Mesenteric fat pad (tissue), 1 donor: ENCODE results near the gene GPRIN3. TPM values are rescaled to one million over a fixed set of nuclear protein-coding genes. Genes with fewer than 3 reads are reported as not detected.
"Not testable (repeated sequence)": the region's sequence is repeated elsewhere in the genome, so short reads cannot be mapped to it uniquely, and the experiment has no call there.

ENCODE experiments used
- DNase-seq: peaks from one replicate; pipeline ENCODE4 v3.0.0-alpha.2; 2020; ENCODE audit warnings: low spot score
- total RNA-seq: library from RNA; stranded (reverse); fragmentation: NEBNext Ultra II Directional; extraction: Animal tissue kit (Norgen Biotek cat#: 25700); gene quantifications from one replicate; pipeline ENCODE4 v1.2.1, GENCODE V29; 2021
- donor health status: DM: yes; HTN: yes; CAD: no.

GPRIN3 gene
- total RNA-seq, 1 donor from 2014 or later = 6.2 TPM

- no peak for DNase-seq
These were observed 50.2 kb downstream of the GPRIN3 start for GRCh38 chr4:89257376-89257775.

DNA sequence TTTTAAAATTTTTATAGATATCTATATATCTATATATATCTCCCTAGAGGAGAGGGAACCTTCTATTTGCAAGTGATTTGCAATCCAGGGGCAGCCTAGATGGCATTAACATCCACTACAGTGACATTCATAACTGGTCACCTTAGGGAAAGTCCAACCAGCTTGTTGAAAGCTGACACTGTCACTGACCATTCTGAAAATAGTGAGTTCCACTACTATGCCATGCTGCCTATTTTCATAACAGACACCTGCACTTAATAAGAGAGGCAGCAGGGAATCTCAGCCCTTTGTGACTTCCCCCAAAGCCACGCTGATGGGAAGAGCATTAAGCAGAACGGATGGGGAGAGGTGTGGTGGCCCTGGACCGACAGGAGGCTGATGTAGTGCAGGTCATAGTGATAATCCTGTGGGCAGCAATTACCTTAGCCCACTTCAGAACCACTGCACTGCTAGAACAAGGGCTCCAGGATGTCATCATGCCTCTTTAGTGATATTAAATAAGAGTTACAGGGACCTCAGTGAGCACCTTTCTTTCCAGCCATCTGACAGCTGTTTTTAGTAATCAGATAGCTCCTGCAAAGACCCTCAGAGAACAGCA is 51.3 kb downstream of the GPRIN3 start:
- DNase-seq = no peak

- no peak for DNase-seq
These were observed 52.8 kb downstream of the GPRIN3 start for GRCh38 chr4:89254847-89255246.

DNA sequence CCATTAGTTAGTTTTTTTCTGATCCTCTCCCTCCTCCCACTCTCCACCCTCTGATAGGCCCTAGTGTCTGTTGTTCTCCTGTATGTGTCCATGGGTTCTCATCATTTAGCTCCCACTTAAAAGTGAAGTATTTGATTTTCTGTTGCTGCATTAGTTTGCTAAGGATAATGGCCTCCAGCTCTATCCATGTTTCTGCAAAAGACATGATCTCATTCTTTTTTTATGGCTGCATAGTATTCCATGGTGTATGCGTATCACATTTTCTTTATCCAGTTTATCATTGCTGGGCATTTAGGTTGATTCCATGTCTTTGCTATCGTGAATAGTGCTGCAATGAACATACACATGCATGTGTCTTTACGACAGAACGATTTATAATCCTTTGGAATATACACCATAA is 53.3 kb downstream of the GPRIN3 start:
- not testable (repeated sequence) for DNase-seq

GRCh38 chr4:89253935-89254334 is 53.7 kb downstream of the GPRIN3 start:
- no peak for DNase-seq

DNA sequence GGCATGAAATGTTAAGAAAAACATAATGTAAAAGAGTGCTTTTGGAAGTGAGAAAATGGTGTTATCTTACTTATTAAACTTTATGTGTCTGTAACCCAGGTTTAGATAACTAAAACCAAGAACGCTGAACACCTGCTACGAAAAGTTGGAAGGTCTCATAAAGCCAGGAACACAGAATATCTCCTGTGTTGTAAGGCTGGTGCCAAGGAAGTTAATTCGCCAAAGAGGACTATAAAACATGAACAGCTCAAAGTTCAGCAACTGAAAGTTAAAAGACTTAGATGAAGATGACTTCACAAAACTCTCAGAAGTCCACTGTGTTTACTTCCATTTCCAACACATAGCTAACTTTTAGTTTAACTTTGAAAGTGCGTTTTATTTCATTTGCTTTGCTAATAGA is 54.3 kb downstream of the GPRIN3 start:
- DNase-seq = no peak

GRCh38 chr4:89251396-89251795 is 56.2 kb downstream of the GPRIN3 start:
- DNase-seq = no peak

DNA sequence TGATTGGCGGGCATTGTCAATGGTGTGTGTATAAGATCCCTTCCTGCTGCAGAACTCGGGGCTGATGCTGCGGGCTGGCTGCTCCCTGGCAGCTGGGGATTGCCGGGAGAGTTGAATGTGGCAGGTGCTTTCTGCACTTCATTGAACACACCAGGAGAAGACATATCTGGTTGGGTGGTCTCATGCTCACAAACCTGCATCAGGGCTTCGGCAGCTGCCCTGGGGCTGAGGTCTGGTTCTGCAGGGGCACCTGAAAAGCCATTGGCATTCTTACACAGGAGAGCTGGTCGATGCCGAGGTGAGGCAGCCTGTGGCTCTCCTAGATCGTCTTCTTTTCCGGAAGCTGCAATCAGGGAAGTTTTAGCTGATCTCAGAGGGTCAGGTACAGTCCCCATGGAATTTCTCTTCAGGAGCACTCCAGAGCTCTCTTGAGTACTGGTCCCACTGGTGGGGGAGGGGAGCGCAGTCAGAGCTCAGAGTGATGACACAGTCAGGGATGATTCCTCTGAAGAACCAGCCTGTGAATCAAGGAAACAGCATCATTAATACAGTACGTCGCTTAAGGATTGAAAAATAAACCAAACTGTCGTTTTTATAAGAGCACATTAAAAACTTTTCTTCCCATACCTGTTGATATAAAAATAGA is 57.8 kb downstream of the GPRIN3 start:
- no peak for DNase-seq

GRCh38 chr4:89249313-89249712 is 58.3 kb downstream of the GPRIN3 start:
- no peak for DNase-seq

DNA sequence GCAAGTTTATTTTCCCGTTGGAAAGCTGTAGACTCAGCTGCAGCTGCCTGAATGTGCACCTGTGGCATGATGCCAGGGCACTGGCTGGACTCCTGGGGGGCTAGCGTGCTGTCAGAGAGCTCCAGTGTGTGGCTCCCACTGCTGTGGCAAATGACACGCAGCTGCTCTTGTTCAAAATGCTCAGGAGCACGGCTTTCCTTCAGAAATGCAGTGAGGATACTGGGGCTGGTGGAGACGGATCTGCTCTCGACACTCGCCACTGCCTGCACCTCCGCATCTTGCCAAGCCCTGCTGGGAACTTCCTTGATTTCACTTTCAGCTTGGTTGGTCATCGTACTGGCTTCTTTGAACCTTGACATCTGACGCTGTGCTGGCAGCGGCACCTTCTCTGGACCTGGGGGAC is 58.7 kb downstream of the GPRIN3 start:
- no peak for DNase-seq

DNA sequence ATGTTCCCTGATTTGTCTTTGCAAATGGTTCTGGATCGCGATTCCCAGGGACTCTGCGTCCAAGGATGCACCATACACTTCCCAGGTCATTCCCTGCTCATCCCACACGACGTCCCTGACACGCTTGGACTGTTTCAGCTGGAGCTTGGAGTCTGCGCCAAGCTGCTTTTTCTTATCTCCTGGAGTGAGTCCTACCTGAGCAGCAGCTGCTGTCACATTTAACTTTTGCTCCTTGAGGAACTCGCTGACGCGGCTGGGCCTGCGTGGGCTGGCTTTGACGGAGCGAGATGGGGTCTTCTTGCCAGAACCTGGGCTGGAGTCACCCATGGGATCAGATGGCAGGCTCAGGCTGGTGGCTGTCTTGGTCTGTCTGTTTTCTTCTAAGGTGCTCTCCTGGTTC is 59.6 kb downstream of the GPRIN3 start:
- DNase-seq = no peak

GRCh38 chr4:89245459-89245858 is 62.1 kb downstream of the GPRIN3 start:
- DNase-seq = no peak

DNA sequence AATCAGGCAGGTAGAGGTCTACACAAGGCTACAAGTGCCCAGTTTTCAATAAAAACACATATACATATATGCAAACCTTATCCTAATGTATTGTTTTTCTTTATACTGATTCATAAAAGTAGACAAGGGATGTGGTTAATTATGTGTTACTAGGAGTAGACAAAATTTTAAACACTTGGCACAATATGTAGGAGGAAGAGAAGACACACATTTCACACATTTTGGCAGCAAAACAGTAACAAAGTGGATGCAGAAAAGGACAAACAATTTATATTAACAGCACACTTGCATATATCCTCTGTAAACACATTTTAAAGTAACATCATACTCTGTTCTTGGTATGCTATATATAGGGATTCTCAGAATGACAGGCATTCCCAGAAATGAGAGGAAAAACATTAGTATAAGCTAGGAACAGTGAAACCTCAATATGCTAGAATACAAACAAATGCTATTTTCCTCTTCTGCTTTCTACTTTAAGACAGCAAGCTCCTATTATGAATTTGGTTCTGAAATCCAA is 63.8 kb downstream of the GPRIN3 start:
- DNase-seq = no peak

DNA sequence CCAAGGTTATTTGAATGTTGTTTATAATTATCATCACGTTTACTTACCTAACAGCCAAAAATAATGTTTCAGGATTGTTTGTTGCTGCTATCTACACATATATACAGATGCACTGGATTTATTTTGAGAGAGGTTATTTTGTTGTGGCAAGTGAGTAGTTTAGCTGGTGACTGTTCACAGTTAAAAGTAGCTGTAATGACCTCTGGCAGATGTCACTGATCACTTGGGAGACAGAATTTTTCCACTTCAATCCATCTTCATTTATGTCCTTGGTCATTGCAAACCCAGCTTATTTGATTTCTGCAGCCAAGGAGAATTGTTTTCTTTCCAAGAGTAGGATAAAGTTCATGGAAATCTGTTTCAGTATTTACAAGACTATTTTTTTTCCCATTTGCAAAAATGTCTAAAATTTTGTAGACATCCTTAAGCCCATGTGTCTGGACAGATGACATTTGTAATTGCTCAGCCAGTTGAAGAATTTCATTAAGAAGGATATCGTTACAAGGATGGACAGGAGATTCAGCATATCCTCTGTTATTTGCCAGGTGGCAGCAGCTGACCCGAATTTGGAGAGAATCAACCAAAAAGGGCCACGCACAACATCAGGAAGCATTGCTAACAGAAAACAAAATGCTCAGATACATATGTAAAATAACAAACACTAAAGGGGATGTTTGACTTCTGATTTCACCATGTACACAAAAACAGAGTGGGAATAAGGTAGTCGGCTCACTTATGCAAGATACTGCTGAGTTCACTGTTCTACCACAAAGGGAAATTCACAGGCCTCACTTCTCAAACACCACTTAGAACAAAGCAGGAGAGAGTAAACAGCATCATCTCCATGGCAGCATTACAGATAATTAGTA is 64.5 kb downstream of the GPRIN3 start:
- DNase-seq = no peak

DNA sequence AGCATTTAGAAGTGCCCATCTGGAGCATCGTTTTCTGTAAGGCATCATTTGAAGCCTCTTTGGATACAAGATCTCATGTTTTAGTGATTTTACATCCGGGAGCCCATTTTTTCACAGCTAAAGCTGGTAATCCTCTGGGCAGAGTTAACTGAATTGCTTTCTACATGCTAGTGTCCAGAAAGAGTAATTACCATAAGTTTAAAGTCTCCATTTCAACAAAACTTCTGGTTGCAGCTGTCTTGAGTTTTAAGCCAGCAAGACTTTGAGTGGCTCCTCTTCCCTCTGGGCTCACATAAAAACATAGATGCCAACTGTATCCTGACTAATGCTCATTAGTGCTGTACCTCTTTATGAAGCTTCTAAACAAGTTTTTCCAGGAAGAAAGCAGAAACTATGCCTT is 65.4 kb downstream of the GPRIN3 start:
- DNase-seq = no peak

DNA sequence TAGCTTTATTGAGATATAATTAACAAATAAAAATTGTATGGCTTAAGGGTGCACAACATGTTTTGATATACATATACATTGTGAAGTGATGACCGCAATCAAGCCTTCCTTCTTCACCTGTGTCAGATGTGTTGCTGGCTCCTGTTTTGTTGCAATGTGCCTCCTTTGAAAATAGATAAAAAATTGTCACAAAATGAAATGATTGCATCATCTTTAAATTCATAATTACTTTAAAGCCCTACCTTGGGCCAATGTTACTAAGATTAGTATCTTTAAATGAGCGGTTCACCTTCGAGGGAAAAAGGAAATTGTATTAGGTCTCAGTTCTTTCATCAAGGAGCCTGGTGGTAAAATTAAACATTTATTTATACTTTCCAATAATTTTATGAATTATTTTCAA is 77.3 kb downstream of the GPRIN3 start:
- no peak for DNase-seq

DNA sequence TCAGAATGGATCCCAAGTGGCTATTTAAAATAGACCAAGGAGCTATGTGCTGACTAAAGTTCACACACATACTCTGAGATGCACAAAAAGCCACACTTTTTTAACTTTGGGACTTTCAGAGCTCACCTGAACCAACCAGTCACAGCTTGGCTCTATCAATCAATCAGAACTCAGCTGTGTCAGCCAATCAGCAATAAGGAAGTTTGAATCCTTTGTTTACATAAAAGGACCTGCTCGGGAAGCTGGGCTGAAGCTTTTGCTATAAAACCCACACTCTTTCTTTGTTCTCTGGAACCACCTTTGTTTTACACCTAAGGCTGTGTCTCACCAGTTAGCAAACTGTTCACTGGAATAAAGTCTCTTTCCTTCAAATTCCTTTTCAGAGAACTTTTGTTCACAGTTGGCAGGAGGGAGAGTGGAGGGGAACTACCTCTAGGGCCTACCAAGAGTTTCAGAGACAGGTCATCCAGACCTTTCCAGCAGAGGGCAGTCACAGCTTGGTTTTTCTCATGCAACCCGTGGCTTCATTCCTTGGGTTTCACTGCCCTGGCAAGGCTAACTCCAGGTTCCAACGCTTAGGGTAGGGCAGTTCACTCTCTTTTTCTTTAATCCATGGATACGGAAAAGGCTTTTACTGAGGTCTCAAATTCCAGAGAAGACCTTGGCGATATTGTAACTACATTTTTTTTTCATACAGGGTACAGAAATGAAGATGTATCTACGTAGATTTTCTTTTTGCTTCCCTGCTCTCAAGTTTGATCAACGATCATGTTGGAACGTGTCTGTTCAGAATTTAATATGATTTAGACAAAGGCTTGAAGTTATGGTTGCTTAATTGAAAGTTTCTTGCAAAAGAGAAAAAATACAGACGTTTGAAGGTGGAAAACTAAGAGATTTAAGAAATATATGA is 80.7 kb downstream of the GPRIN3 start:
- DNase-seq = no peak

DNA sequence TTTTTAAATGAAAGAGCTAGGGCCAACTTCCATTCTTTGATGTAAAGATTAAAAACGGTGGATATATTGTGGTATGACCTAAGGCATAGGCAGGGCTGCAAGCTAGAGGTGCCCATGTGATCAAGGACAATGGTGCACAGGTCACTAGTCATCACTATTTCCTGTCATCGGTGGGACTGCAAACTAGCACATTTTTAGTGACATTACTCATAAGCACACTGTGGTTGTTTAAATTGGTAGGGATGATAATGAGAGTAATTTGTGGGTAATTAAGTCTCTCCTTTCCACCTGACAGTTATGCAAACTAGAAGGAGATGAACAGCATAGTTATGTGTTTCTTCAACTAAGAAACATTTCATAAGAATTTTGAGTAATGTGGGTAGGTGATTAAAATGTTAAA is 85.4 kb downstream of the GPRIN3 start:
- DNase-seq = no peak

DNA sequence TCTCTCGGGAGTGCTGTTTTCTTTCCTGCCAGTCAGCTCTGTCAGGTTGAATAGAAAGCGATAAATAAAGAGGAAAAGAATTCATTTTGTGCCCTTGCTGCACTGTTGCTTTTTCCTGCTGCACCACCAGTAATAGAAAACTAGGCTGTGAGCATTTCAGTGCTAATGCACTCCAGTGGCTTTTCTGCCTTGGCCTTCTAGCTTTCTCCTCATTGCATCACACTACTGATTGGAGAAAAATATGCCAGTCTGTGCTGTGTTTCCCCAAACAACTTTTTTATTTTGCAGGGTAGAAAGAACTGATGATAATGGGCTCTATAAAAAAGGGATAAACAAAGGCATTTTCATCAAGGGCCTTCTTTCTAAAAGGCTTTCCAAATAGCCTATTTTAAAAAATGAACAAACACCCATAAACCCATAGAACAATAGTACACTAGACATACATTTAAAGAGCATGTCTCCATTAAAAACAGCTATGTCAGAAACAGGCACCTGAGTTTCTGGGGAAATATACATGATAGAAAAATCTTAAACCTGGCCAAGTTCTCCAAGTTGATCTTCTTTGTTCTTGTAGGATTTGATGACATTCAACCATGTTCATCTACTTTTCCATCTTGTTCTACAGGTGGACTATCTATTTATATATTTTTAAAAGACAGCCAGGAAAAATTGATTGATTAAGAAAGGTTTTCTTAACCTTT is 86.3 kb downstream of the GPRIN3 start:
- no peak for DNase-seq

DNA sequence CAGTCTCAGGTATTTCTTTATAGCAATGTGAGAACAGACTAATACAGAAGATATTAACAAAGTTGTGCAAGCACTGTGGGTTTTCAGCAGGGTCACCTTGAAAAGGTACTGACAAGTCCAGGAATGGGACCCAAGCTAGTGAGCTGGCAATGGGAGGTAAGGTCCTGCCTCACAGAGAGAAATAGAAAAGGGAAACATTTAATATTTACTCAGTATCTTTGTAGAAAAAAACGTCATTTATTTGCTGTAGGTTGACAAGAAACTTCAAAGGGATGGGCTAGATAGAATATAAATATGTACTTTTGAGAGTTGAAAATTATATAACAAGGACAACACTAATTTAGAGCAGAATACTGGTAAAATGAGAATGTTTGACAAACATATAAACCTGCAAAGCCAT is 89.0 kb downstream of the GPRIN3 start:
- DNase-seq = no peak

DNA sequence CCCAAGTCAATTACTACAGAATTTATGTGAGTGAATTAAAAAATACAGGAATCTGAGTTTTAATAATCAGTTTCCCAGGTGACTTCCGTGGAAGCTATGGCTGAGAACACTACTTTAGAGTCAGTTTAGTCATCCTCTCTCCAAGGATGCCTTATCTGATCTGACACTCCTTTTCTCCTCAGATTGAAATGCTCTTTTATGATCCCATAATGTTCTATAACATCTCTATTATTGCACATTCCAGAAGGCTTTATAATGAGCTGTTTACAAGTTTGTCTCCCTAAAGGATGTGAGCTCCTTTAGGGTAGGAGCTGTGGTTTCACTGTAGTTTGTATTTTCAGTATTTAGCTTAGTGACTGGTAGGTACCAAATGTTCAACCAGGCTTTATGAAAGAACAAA is 90.0 kb downstream of the GPRIN3 start:
- no peak for DNase-seq
